ENCODE results near the gene GPC6. TPM values are rescaled to one million over a fixed set of nuclear protein-coding genes. Genes with fewer than 3 reads are reported as not detected.

The GPC6 gene
- total RNA-seq, 4 donors from 2014 or later, result 6.7 to 67.2 (median 11.1) TPM

GRCh38 chr13:93406136-93406535 lies 179.5 kb downstream of the GPC6 start:
- no peaks in the 10 kb centered on the region for H3K27me3 ChIP-seq
- no peak for DNase-seq
- TF ChIP-seq POLR2A (IDR thresholded peaks at IDR 0.05), result no peak
- TF ChIP-seq CTCF (IDR thresholded peaks at IDR 0.05), result no peak
- H3K4me1 ChIP-seq, result no peaks in the 10 kb centered on the region
- H3K4me3 ChIP-seq, result no peak overlapping the region
- intact Hi-C loops (cut with DNase I; ENCODE audit: low total_unique reads), result no loop called here
- no peak overlapping the region for H3K27ac ChIP-seq
- H3K36me3 ChIP-seq, result no peaks in the 10 kb centered on the region
- H3K9me3 ChIP-seq, result no peaks in the 10 kb centered on the region

GRCh38 chr13:93407551-93407950 lies 180.9 kb downstream of the GPC6 start:
- Histone ChIP-seq H3K27ac (no peak overlapping the region), H3K4me3 (no peak overlapping the region), H3K9me3 (no peaks in the 10 kb centered on the region), H3K27me3 (no peaks in the 10 kb centered on the region), H3K36me3 (no peaks in the 10 kb centered on the region), H3K4me1 (no peaks in the 10 kb centered on the region)
- DNase-seq, result no peak
- TF ChIP-seq CTCF (IDR thresholded peaks at IDR 0.05) (no peak), POLR2A (IDR thresholded peaks at IDR 0.05) (no peak)
- intact Hi-C loops (cut with DNase I; ENCODE audit: low total_unique reads), result no loop called here

- Histone ChIP-seq H3K36me3 (no peaks in the 10 kb centered on the region), H3K4me1 (no peaks in the 10 kb centered on the region), H3K27ac (no peak overlapping the region), H3K27me3 (no peaks in the 10 kb centered on the region), H3K4me3 (no peak overlapping the region), H3K9me3 (no peaks in the 10 kb centered on the region)
- DNase-seq, result no peak
- TF ChIP-seq POLR2A (IDR thresholded peaks at IDR 0.05) (no peak), CTCF (IDR thresholded peaks at IDR 0.05) (no peak)
- intact Hi-C loops (cut with DNase I; ENCODE audit: low total_unique reads), result no loop called here
These were observed 182.4 kb downstream of the GPC6 start for GRCh38 chr13:93409001-93409400.

DNA sequence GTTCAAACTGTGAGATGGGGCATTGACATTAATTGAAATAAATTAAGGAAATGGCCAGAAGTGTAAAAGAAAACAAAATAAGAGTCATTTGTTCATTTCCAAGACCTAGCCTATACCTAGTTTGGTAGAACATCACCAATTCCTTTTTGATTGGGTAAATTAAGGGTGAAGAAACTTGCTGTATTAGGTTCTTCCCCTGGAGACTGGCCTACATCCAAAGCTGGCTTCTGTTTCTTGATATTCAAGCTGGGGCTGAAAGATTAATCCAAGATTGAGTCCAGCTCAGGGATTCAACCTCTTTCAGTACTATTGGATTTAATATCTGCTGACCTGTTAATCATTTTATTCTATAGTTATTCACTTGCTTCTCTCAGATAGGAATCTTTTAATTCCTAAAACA lies 183.2 kb downstream of the GPC6 start:
- no peak for DNase-seq
- no peak overlapping the region for H3K4me3 ChIP-seq
- TF ChIP-seq CTCF (IDR thresholded peaks at IDR 0.05), result no peak
- TF ChIP-seq POLR2A (IDR thresholded peaks at IDR 0.05), result no peak
- H3K9me3 ChIP-seq, result no peaks in the 10 kb centered on the region
- no peak overlapping the region for H3K27ac ChIP-seq
- H3K36me3 ChIP-seq, result no peaks in the 10 kb centered on the region
- intact Hi-C loops (cut with DNase I; ENCODE audit: low total_unique reads), result no loop called here
- H3K27me3 ChIP-seq, result no peaks in the 10 kb centered on the region
- no peaks in the 10 kb centered on the region for H3K4me1 ChIP-seq

DNA sequence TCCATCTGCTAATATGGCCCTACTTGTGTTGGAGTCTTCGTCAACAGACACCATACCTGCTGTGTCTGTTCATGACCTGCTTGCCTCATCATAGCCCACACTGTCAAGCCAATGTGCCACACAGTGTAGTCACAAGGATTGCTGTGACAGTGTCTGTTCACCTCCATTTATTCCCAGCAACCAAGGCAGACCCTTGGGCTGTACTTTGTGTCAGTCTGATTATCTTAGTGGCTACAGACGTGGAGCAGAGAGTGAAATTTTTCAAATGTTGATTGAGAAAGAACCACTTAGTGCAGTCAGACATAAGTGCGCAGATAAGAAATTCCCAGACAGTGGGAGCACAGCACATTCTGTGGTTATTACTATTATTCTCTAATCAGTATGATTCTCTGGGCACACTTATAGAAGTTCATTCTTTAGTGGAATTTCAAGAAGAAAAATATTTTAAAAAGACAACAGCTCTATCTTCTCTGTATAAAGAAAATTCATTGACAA lies 184.6 kb downstream of the GPC6 start:
- no peak for TF ChIP-seq POLR2A (IDR thresholded peaks at IDR 0.05)
- TF ChIP-seq CTCF (IDR thresholded peaks at IDR 0.05), result no peak
- H3K36me3 ChIP-seq, result no peaks in the 10 kb centered on the region
- no peak overlapping the region for H3K4me3 ChIP-seq
- H3K27me3 ChIP-seq, result no peaks in the 10 kb centered on the region
- intact Hi-C loops (cut with DNase I; ENCODE audit: low total_unique reads), result no loop called here
- H3K27ac ChIP-seq, result no peak overlapping the region
- no peaks in the 10 kb centered on the region for H3K9me3 ChIP-seq
- H3K4me1 ChIP-seq, result no peaks in the 10 kb centered on the region
- no peak for DNase-seq

Measured in uterus (tissue), 4 donors.